Neural cell (in vitro differentiated cells): ENCODE results near the gene LGALS3.

ENCODE experiments used
- CTCF ChIP-seq: fragments of 450-650 bp; IDR thresholded peaks from 2 replicates; pipeline ENCODE4 v1.5.1; 2014; ENCODE audit warnings: antibody characterized with exemption, mild to moderate bottlenecking, moderate library complexity; ENCODE audit not compliant: poor library complexity, severe bottlenecking
- MXI1 ChIP-seq: fragments of 450-650 bp; conservative IDR thresholded peaks from 2 replicates; pipeline ENCODE4 v1.6.1; 2014; ENCODE audit warnings: antibody characterized with exemption, mild to moderate bottlenecking; ENCODE audit not compliant: poor library complexity, severe bottlenecking

- TF ChIP-seq CTCF (no peak), MXI1 (no peak)
Observed at GRCh38 chr14:55086938-55087337, 42.1 kb upstream of the LGALS3 start.
